NCI-H524 (cell line): Measurements from ENCODE around the gene FYN.

ENCODE experiments used
- DNase-seq, 2 experiments: peaks; one replicate each; lab custom pipeline; 2025; lab: John Stamatoyannopoulos, UW

FYN gene

DNA sequence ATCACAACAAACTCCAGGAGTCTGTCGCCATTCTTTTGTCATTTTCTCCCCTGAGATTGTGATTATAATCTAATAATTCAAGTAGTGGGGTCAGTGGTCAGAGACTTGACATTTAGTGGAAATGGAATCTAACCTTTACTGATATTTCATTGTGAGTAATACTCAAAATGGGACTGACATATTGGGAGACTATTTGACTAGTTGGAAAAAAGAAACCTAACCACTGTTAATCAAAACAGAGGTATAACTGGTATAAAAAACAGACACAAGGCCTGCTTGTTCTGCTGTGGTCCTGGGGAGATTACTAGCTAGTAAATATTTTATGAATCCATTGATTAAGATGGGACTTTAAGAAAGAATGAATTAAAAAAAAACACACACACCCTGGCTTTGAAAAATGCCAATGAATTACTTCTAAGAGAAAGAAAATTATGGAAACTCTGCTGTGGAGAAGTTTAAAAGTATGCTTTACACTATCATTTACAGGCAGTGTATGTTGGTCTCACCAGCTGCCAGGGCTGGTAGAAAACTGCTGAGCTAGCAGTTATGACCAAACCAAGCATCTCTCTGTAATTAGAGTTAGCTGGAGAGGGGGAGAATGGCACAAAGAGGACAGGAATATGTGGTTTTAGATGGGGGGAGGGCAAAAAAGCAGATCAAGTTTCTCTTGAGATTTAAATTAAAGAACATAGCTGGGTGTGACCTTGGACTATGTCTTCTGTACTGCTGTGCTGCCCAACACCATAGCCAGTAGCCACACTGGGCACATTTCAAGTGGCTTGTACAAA lies 103.7 kb downstream of the FYN start:
- DNase-seq = no peak

GRCh38 chr6:111768431-111768770 lies 104.9 kb downstream of the FYN start:
- DNase-seq = no peak

- DNase-seq = no peak
Measured at GRCh38 chr6:111767752-111768430, 105.4 kb downstream of the FYN start.

- no peak for DNase-seq
Measured at GRCh38 chr6:111766201-111766857, 106.9 kb downstream of the FYN start.

GRCh38 chr6:111765763-111766162 lies 107.5 kb downstream of the FYN start:
- DNase-seq = no peak

- no peak for DNase-seq
Measured at GRCh38 chr6:111764238-111765175, 108.7 kb downstream of the FYN start.

DNA sequence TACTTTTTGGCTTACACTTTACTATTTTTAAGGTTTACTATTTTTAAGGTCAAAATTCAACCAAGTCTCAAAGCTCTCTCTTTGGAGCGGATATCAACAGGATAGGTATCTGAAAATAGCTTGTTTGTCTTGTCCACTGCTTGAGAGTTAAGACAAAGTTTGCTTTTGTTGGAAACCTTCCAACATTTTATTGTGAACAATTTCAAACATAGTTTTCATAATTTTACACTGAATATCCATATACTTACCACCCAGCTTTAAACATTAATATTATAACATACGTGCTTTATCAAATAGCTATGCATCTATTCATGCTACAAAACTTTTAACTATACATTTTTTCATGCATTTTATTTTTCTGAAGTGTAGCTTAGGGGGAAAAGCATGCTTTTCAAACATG lies 109.9 kb downstream of the FYN start:
- no peak for DNase-seq

DNA sequence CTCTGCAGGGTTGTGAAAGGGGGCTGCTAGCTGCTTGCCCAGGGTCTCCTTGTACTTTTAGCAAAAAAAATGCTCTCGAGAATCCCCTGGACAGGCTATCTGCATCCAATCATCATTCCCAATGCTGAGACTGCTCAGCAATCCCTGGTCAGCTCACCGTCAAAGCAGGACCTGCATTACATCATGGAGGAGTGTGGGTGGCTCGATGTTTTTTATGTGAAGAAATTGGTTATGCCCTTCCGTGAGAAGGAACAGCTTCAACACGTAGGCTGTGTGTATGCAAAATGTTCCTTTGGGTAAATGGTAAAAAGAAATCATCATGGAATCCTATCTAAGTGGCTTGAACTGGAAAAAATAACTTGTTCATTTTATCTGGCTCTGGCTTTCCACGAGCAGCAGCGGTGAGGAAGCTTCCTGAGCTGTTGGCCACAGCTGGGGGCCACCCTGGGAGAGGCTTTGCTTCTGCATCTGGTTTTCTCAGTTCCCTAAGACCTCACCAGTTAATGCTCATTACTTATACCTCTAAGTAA lies 111.4 kb downstream of the FYN start:
- DNase-seq = no peak

- DNase-seq = no peak
Measured at GRCh38 chr6:111761212-111761611, 112.0 kb downstream of the FYN start.

- peak in 1 of 2 experiments; percentile 15 for DNase-seq
Measured at GRCh38 chr6:111759836-111760785, 113.1 kb downstream of the FYN start.

DNA sequence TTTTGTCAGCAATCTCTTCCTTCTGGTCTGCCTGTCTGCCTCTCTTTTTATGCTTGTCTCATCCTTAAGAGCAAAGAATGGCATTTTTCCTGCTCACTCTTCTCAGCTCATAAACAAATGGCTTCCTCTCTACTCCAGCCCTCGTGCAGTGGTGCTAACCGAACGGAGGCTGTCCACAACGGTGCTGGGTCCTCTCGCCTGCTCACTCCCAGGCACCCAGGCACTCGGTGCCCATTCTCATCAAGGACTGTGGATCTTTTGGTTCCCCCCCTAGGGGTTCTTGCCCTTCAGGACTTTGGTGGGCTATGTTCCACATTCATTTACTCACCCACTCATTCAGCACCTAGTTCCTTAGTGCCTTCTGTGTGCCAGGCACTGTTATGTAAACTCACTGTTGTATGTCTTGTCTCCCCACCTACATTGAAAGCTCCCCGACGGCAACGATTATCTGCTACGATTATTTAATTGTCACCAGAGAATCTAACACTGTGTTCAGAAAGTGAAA lies 113.9 kb downstream of the FYN start:
- no peak for DNase-seq

- DNase-seq = no peak
Measured at GRCh38 chr6:111758608-111759329, 114.5 kb downstream of the FYN start.

DNA sequence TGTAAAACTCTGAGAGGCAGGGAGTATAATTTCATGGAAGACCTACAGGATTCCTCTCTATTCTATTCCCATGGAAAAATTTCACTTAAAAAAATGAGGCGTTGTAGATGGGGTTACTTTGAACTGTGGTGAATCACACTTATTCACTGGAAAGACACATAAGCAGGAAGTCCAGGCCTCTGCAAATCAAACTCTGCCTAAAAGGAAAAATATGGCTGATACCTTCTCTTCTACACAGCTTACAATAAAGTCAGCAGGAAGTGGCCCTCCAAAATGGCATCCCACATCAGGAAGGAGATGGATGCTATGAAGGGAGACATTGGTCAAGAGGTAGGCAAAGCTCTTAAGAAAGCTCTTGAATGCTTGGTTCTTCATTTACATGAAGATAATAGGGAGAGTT lies 115.9 kb downstream of the FYN start:
- no peak for DNase-seq

- DNase-seq = no peak
Measured at GRCh38 chr6:111754423-111754822, 118.8 kb downstream of the FYN start.

- no peak for DNase-seq
Measured at GRCh38 chr6:111753573-111753972, 119.7 kb downstream of the FYN start.

DNA sequence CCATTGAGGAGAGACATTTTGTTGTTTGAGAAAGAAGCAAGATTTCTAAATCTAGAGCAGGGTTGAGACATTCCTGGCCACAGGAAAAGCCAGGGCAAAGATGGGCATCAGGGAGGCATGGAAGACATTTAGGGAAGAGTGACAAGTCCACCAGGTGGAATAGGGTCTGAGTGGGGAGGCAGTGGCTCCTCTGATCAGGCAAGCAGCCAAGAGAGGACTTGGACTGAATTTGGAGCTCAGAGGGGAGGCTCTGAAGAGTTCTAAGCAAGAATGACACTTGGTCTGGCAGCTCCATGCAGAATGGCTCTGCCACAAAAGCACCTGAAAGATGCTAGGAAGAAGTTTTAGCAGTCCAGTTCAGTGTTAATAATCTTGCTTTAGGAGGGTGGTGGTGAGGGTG lies 120.8 kb downstream of the FYN start:
- no peak for DNase-seq

GRCh38 chr6:111750753-111751673 lies 122.2 kb downstream of the FYN start:
- no peak for DNase-seq

- DNase-seq = no peak
Measured at GRCh38 chr6:111750153-111750552, 123.1 kb downstream of the FYN start.

- DNase-seq = no peak
Measured at GRCh38 chr6:111748231-111748647, 125.0 kb downstream of the FYN start.
